ENCODE results near the gene TWSG1.

DNA sequence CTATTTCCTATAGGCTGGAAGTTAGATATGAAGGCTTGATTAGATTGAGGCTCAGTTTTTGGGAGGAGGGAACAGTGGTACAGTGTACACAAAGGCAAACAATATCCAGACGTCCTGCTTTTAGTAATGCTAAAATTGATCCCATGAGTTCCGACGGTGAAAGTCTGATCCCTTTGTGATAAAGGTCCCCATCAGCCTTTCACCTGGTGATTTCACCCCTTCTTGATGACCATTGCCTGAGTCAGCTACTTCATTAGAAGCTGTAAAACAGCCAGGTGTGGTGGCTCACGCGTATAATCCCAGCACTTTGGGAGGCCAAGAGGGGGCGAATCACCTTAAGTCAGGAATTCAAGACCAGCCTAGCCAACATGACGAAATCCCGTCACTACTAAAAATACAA is 29.7 kb downstream of the TWSG1 start:
- TF ChIP-seq, protein P1, sequence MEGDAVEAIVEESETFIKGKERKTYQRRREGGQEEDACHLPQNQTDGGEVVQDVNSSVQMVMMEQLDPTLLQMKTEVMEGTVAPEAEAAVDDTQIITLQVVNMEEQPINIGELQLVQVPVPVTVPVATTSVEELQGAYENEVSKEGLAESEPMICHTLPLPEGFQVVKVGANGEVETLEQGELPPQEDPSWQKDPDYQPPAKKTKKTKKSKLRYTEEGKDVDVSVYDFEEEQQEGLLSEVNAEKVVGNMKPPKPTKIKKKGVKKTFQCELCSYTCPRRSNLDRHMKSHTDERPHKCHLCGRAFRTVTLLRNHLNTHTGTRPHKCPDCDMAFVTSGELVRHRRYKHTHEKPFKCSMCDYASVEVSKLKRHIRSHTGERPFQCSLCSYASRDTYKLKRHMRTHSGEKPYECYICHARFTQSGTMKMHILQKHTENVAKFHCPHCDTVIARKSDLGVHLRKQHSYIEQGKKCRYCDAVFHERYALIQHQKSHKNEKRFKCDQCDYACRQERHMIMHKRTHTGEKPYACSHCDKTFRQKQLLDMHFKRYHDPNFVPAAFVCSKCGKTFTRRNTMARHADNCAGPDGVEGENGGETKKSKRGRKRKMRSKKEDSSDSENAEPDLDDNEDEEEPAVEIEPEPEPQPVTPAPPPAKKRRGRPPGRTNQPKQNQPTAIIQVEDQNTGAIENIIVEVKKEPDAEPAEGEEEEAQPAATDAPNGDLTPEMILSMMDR (IDR thresholded peaks at IDR 0.05), result no peak
- TF ChIP-seq POLR2AphosphoS5 (IDR thresholded peaks at IDR 0.05; ENCODE audit: insufficient read depth in 1 of 2, low read depth in 1 of 2), result no peak

Measured in vagina (tissue), 2 donors.